Measurements from ENCODE around the gene FHAD1.

GRCh38 chr1:15430787-15431570, 184.0 kb downstream of the FHAD1 start:
- TF ChIP-seq POLR2AphosphoS5 (IDR thresholded peaks at IDR 0.05) (no peak), CTCF (IDR thresholded peaks at IDR 0.05) (peak; percentile 93 to 98 (median 95)), EP300 (IDR thresholded peaks at IDR 0.05) (no peak)

All from esophagus muscularis mucosa (tissue), 4 donors.